GM12875 (cell line): ENCODE data around the gene TOR1A.

Experiments used
- H3K4me3 ChIP-seq: one replicate; pipeline ENCODE4 v1.5.1; 2011; ENCODE audit warnings: low read depth, low read length, control low read depth
- CTCF ChIP-seq: IDR thresholded peaks from 2 replicates; pipeline ENCODE4 v1.5.1; 2011; ENCODE audit warnings: low read depth, mild to moderate bottlenecking, control low read depth, inconsistent platforms, low read length, moderate library complexity, borderline replicate concordance; ENCODE audit not compliant: insufficient read depth

TOR1A gene

GRCh38 chr9:129762985-129763926, 60.7 kb downstream of the TOR1A start:
- TF ChIP-seq CTCF: no peak
- no peak overlapping the region for H3K4me3 ChIP-seq
